ENCODE measurements around the gene TMEM63B.
"Not testable (repeated sequence)": the region's sequence is repeated elsewhere in the genome, so short reads cannot be mapped to it uniquely, and the experiment has no call there.

The TMEM63B gene

GRCh38 chr6:44138717-44139350, 11.5 kb downstream of the TMEM63B start:
- no peak overlapping the region for H3K4me3 ChIP-seq (ENCODE audit: low read depth, low read length)
- no peak for TF ChIP-seq CTCF (IDR thresholded peaks at IDR 0.05; ENCODE audit: borderline replicate concordance, insufficient read depth, low read depth, low read length)

GRCh38 chr6:44139351-44139743, 12.0 kb downstream of the TMEM63B start:
- no peak for TF ChIP-seq CTCF (IDR thresholded peaks at IDR 0.05; ENCODE audit: borderline replicate concordance, insufficient read depth, low read depth, low read length)
- H3K4me3 ChIP-seq (ENCODE audit: low read depth, low read length): no peak overlapping the region

- no peak overlapping the region for H3K4me3 ChIP-seq (ENCODE audit: low read depth, low read length)
- TF ChIP-seq CTCF (IDR thresholded peaks at IDR 0.05; ENCODE audit: borderline replicate concordance, insufficient read depth, low read depth, low read length): no peak
These were observed 15.5 kb downstream of the TMEM63B start for GRCh38 chr6:44142835-44143234.

- H3K4me3 ChIP-seq (ENCODE audit: low read depth, low read length): no peak overlapping the region
- no peak for TF ChIP-seq CTCF (IDR thresholded peaks at IDR 0.05; ENCODE audit: borderline replicate concordance, insufficient read depth, low read depth, low read length)
These were observed 16.4 kb downstream of the TMEM63B start for GRCh38 chr6:44143731-44144130.

GRCh38 chr6:44144536-44144935, 17.2 kb downstream of the TMEM63B start:
- H3K4me3 ChIP-seq (ENCODE audit: low read depth, low read length): not testable (repeated sequence)

- no peak overlapping the region for H3K4me3 ChIP-seq (ENCODE audit: low read depth, low read length)
- no peak for TF ChIP-seq CTCF (IDR thresholded peaks at IDR 0.05; ENCODE audit: borderline replicate concordance, insufficient read depth, low read depth, low read length)
These were observed 18.5 kb downstream of the TMEM63B start for GRCh38 chr6:44145839-44146238.

GRCh38 chr6:44146685-44147084, 19.3 kb downstream of the TMEM63B start:
- no peak overlapping the region for H3K4me3 ChIP-seq (ENCODE audit: low read depth, low read length)
- TF ChIP-seq CTCF (IDR thresholded peaks at IDR 0.05; ENCODE audit: borderline replicate concordance, insufficient read depth, low read depth, low read length): no peak

- no peak overlapping the region for H3K4me3 ChIP-seq (ENCODE audit: low read depth, low read length)
- TF ChIP-seq CTCF (IDR thresholded peaks at IDR 0.05; ENCODE audit: borderline replicate concordance, insufficient read depth, low read depth, low read length): no peak
These were observed 19.9 kb downstream of the TMEM63B start for GRCh38 chr6:44147256-44147655.
